ENCODE results near the gene FGF21.
"Not testable (repeated sequence)": the region's sequence is repeated elsewhere in the genome, so short reads cannot be mapped to it uniquely, and the experiment has no call there.

FGF21 gene

DNA sequence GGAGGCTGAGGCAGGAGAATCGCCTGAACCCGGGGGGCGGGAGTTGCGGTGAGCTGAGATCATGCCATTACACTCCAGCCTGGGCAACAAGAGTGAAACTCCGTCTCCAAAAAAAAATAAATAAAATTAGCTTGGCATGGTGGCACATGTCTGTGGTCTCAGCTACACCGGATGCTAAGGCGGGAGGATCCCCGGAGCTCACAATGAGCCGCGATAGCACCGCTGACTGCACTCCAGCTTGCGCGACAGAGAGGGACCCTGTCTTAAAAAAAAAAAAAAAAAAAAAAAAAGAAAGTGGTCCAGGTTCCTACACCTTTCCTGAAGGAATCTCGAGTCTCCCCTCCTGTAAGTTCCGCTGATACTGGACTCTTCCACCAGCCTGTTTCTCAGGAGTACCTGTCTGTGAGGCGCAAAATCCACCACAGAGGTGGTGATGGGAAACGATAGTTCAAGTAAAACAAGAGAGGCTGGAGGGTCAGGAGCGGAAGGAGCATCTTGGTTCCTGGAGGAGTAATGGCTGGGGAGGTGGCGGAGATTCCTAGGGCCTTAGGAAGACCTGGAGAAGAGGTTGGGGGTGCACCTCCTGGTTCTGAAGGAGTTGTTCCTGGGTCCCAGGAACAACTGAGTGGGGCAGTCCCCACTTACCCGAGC lies 3.4 kb upstream of the FGF21 start:
- DNase-seq (ENCODE audit: low spot score) (no peak), FAIRE-seq (no peak)

DNA sequence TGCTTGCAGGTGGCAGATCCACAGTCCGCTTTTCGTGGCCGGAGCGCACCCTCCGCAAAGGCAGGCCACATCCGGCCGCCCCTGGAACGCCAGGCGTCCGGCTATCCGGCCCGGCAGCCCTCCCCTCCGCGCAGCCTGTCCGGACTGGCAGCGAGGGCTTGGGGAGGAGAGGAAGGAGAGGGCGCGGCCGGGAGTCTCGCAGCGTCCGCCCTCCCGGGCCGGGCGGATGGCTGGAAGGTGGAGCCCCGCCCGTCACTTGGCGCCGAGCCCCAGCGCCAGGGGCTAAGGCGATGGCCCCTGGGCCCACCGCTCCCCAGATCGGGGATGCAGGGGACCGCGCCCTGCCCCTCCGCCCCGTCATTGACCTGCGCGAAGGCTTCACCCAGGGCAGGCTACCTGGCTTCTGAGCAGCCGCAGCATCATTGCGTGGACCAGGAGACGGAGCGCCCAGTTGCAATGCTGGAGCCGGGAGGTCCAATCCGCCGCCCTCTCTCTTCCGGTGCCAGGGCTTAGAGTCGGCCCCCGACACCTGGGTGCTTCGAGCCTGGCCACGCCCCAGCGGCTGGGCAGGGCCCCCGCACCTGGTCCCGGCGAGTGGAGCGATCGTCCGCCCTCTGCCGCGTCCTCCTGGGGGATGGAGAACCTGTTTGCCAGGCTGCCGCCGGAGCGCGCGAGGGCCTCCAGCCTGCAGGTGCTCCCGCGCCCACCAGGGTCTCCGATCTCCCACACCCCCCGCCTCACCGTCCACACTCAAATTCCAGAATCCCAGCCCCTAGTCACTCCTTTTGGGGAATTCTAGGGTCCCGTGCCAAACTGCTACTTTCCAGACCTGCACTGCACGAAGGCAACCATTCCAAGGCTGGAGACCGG lies 2.6 kb upstream of the FGF21 start, which contains the start of gene FUT1:
Gene FUT1 (minus strand): TSS at position 146 of the 870 bp plus-strand sequence. CDS start 1,360 bp downstream, outside the sequence.
- FAIRE-seq (no peak), DNase-seq (ENCODE audit: low spot score) (no peak)

DNA sequence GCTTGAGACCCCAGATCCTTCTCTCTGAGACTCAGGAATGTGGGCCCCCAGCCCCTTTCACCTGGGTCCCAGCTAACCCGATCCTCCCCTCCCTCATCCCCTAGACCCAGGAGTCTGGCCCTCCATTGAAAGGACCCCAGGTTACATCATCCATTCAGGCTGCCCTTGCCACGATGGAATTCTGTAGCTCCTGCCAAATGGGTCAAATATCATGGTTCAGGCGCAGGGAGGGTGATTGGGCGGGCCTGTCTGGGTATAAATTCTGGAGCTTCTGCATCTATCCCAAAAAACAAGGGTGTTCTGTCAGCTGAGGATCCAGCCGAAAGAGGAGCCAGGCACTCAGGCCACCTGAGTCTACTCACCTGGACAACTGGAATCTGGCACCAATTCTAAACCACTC lies 463 bp downstream of the FGF21 start:
- FAIRE-seq (no peak), DNase-seq (ENCODE audit: low spot score) (no peak)

DNA sequence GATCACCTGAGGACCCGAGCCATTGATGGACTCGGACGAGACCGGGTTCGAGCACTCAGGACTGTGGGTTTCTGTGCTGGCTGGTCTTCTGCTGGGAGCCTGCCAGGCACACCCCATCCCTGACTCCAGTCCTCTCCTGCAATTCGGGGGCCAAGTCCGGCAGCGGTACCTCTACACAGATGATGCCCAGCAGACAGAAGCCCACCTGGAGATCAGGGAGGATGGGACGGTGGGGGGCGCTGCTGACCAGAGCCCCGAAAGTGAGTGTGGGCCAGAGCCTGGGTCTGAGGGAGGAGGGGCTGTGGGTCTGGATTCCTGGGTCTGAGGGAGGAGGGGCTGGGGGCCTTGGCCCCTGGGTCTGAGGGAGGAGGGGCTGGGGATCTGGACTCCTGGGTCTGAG lies 888 bp downstream of the FGF21 start:
- FAIRE-seq (no peak), DNase-seq (ENCODE audit: low spot score) (no peak)

DNA sequence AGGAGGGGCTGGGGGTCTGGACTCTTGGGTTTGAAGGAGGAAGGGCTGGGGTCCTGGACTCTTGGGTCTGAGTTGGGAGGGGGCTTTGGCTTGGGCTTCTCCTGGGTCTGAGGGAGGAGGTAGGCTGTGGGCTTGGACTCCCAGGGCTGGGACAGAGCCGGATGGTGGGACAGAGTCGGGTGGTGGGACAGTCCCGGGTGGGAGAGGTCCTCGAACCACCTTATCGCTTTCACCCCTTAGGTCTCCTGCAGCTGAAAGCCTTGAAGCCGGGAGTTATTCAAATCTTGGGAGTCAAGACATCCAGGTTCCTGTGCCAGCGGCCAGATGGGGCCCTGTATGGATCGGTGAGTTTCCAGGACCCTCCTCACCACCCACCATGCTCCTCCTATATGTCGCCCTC lies 1.4 kb downstream of the FGF21 start:
- DNase-seq (ENCODE audit: low spot score) = no peak

DNA sequence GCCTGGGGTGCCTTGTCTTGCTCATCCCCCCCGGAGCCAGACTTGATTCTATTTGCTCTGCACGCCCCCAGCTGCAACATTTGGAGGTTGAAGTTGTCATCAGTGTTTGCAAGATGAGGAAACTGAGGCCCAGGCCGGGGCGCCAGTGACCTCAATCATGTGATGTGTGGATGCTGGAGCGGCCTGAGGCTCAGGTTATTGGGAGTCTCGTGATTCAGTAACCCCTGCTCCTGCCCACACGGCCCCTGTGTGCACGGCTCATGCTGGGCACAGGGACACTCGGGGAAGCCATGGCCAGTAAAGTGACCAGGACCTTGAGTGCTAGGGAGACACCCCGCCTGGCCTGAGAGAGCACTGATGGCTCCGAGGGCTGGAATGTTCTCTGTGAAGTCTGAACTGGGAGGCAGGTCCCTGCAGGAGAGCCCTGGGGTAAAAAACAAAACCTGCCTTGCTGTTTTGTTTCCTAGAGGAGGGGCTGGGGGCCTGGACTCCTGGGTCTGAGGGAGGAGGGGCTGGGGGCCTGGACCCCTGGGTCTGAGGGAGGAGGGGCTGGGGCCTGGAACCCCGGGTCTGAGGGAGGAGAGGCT lies 1.9 kb downstream of the FGF21 start:
- FAIRE-seq (no peak), DNase-seq (ENCODE audit: low spot score) (no peak)

More for the DNA sequence above, 1.4 kb downstream of the FGF21 start:
- no peak for FAIRE-seq

DNA sequence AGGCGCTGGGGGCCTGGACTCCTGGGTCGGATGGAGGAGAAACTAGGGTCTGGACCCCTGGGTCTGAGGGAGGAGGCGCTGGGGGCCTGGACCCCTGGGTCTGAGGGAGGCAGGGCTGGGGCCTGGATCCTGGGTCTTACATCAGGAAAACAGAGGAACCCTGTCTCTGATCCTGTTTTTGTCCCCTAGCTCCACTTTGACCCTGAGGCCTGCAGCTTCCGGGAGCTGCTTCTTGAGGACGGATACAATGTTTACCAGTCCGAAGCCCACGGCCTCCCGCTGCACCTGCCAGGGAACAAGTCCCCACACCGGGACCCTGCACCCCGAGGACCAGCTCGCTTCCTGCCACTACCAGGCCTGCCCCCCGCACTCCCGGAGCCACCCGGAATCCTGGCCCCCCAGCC lies 2.4 kb downstream of the FGF21 start:
- no peak for FAIRE-seq
- no peak for DNase-seq (ENCODE audit: low spot score)

DNA sequence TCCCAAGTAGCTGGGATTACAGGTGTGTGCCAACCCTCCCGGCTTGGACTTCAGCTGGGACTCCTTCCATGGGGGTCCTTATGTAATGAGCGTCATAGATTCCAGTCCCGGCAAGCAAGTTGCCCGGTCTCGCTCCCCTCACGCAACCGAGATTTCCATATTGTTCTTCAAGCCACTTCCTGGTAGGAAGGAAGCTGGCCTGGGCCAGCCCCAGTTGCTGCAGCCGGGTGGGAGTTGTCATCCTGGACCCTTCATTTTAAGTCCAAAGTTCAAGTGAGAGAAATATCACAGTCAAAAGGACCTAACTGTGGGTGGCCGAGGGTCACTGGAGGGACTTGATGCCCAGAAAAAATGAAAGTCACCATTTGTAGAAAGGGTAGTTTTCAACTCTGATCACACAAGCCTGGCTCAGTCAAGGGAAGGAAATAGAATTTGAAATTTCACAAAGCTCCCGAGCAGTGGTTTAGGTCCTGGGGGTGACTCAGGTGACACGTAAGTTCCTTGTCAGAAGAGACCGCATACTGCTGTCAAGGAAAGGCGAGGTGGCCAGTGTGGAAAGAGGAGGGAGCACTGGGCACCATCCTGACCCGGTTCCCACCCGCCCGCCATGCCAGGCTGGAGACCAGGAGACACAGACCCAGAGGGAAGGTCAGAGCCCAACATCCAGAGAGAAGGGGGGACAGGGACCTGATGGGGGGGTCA lies 5.3 kb downstream of the FGF21 start:
- FAIRE-seq (no peak), DNase-seq (ENCODE audit: low spot score) (peak; percentile 44)

DNA sequence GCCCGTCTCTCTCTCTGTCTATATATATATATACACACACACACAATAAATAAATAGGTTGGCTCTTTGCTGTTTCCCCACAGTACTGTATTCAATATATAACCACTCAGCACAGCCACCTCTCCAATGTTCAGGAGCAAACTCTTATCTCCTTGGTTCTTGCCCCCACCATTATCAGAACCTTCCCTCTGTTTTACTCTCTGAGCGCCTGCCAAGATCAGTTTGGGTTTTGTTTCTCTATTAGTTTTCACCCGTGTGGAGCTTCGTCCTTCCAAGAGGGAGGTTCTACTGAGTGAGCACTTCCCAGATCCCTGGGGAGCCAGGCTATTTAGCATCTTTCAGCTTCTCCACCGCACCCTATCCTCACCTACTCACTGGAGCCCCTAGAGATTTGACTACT lies 10.5 kb downstream of the FGF21 start:
- not testable (repeated sequence) for DNase-seq (ENCODE audit: low spot score); FAIRE-seq

DNA sequence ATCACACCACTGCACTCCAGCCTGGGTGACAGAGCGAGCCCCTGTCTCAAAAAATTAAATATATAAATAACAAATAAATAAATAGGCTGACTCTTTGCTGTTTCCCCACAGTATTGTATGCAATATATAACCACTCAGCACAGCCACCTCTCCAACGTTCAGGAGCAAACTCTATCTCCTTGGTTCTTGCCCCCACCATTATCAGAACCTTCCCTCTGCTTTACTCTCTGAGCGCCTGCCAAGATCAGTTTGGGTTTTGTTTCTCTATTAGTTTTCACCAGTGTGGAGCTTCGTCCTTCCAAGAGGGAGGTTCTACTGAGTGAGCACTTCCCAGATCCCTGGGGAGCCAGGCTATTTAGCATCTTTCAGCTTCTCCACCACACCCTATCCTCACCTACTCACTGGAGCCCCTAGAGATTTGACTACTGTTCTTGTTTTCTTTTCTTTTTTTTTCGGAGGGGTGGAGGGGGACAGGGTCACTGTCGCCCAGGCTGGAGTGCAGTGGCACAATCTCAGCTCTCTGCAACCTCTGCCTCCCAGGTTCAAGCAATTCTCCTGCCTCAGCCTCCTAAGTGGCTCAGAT lies 12.9 kb downstream of the FGF21 start:
- not testable (repeated sequence) for FAIRE-seq; DNase-seq (ENCODE audit: low spot score)

DNA sequence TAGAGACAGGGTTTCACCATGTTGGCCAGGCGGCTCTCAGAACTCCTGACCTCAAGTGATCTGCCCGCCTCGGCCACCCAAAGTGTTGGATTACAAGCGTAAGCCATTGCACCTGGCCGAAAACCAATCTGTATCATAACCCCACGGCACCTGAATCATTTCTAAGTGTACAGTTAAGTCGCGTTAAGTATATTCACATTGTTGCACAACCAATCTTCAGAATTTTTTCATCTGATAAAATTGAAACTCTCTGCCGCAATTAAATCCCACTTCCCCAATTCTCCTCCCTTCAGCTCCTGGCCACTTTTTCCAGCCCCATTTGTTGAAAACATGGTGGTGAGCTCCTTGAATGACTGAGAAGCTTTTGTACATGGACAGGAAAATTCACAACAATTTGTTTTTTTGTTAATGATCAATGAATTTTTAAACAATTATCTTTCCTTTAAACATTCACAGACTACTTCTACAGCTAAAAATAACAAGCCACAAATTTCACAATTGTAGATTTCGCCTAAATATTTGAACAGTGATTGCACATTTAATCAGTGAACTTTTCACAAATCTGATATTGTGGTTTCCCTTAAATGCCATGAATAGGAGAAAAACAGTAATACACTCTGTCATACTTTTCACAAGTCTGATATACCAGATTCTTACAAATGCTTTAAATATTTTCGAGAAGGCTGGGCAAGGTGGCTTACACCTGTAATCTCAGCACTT lies 13.8 kb downstream of the FGF21 start:
- no peak for DNase-seq (ENCODE audit: low spot score)

DNA sequence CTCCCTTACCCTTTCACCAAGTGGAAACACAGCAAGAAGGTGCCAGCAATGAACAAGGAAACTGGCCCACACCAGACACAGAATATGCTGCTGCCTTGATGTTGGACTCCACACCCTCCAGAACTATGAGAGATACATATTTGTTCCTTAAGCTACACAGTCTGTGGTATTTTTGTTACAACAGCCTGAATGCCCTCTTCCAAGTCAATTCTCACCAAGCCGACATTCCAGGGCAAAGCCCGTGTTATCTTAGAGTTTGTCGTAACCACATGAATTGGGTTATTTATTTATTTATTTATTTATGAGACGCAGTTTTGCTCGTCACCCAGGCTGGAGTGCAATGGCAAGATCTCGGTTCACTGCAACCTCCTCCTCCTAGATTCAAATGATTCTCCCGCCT lies 14.9 kb downstream of the FGF21 start:
- no peak for DNase-seq (ENCODE audit: low spot score)
- no peak for FAIRE-seq

More for the DNA sequence above, 13.8 kb downstream of the FGF21 start:
- no peak for FAIRE-seq

DNA sequence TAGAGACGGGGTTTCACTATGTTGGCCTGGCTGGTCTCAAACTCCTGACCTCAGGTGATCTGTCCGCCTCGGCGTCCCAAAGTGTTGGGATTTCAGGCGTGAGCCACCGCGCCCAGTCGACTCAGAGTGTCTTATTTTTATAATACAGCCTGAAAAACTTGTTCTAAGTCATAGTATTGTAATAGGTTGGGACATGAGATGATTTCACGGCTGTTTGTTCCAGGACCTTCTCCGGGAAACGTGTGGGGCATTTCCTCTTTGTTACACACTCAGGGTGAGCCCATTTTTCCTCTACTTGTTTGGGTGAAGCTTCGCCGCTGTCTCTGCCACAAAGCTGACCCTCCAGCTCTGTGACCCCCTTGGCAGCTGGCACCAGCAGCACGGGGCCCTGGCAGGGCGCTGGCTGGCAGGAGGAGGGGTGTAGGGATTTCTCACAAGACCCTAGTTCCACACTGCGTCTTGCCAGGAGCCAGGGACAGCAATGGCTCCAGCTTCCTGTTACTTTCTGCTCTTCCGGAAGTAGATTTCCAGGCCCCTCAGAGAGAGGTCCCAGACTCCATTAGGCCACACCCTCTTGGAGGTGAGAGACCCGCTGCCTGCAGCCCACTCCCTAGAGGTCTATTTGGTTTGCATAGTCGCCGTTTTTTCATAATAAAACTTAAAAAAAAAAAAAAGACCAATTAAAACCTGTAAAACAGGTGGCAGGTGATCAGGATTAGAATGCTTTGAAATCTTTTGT lies 15.6 kb downstream of the FGF21 start:
- no peak for DNase-seq (ENCODE audit: low spot score)
- FAIRE-seq = no peak

DNA sequence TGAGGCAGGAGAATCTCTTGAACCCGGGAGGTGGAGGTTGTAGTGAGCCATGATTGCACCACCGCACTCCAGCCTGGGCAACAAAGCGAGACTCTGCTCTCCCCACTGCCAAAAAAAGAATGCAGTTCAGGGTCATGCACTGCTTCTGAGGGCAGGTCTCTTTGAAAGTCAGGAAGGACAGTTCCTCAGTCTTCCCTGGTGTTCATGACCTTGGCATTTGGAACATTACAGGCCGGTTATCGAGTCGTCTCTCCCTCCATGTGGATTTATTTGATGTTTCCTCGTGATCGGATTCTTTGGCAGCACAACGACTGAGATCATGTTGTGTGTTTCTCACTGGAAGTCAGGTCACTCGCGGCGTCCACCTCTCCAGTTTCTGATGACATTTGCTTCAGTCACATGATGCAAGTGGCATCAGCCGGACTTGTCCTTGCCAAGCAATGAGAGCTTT lies 17.2 kb downstream of the FGF21 start:
- no peak for DNase-seq (ENCODE audit: low spot score)
- no peak for FAIRE-seq

DNA sequence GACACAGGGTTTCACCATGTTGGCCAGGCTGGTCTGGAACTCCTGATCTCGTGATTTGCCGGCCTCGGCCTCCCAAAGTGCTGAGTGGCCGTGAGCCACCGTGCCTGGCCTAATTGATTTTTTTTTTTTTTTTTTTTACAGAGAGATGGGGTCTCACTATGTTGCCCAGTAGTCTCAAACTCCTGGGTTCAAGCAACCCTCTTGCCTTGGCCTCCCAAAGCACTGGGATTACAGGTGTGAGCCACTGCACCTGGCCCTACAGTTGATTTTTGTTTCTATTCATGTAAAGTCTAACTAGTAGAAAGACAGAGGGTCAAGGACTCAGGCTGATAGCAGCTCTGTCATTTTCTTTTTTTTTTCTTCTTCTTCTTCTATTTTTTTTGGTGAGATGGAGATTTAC lies 21.8 kb downstream of the FGF21 start:
- DNase-seq (ENCODE audit: low spot score) = no peak
- no peak for FAIRE-seq

DNA sequence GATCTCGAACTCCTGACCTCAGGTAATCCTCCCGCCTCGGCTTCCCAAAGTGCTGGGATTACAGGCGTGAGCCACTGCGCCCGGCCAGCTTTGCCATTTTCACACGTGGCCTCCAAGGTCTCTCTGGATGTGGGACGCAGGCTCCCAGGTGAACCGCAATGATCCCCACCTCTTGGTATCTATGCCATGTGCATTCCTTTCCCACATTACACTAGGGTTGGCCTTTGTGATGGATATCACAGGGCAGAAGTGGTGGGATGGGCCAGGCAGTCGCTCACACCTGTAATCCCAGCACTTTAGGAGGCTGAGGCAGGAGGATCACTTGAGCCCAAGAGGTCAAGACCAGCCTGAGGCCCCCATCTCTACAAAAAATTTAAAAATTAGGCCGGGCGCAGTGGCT lies 22.4 kb downstream of the FGF21 start:
- DNase-seq (ENCODE audit: low spot score) (no peak), FAIRE-seq (no peak)

DNA sequence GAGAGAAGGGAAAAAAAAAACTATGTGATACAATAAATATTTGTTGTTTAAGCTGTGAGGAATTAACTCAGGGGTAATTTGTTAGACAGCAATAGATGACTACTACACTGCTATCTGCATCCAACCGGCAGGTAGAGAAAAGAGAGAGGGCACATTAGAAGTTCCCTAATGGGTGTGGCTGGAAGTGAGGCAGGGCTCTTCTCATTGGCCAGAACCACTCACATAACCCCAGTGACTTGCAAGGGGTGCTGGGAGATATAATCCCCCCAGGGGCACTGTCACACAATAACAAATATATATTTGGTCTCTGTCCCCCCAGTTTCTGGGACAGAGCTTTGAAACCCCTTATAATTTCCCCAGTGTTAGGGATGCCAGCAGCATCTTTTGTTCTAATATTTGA lies 24.3 kb downstream of the FGF21 start:
- no peak for FAIRE-seq
- no peak for DNase-seq (ENCODE audit: low spot score)

DNA sequence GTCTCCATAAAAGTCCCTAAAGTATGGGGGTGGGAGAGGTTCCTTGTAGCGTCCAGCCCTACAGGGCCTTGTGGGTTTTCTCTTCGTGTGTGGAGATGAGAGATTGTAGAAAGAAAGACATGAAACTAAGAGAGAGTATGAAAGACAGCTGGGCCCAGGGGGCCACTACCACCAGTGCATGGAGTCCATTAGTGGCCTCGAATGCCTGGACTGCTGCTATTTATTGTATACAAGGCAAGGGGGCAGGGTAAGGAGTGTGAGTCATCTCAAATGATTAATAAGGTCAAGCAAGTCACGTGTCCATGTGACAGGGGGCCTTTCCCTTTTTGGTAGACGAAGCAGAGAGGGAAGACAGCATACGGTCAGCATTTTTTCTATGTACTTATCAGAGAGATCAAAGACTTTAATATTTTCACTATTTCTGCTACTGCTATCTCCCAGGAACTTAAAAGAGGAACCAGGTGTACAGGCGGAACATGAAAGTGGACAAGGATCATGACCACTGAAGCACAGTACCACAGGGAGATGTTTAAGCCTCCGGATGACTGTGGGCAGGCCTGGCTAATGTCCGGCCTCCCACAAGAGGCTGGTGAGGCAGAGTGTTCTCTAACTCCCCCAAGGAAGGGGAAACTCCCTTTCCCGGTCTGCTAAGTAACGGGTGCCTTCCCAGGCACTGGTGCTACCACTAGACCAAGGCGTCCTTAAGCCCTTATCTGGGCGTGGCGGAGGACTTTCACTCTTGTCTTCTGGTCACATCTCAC lies 25.5 kb downstream of the FGF21 start:
- DNase-seq (ENCODE audit: low spot score) (peak; percentile 77), FAIRE-seq (peak; percentile 82)

DNA sequence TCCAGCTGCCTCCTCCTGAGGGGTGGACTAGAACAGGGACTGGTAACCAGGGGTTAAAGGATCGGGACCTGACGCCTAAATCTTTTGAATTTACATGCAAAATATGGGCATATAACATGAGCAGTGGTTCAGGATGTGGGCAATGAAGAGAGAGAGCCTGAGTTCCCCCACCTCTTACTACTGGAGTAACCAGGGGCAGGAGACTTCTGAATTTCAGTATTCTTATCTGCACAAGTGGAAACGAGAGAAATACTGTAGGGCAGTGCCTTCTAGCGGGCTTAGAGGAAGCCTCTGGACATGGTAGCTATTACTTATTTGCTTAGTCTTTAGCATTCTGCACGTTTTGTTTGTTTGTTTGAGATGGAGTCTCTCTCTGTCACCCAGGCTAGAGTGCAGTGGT lies 29.2 kb downstream of the FGF21 start:
- FAIRE-seq = no peak

More for the DNA sequence above, 29.2 kb downstream of the FGF21 start:
- no peak for DNase-seq (ENCODE audit: low spot score)
